Neutrophil (primary cell): ENCODE results near the gene TMEM183A.
"Not testable (repeated sequence)": the region's sequence is repeated elsewhere in the genome, so short reads cannot be mapped to it uniquely, and the experiment has no call there.

Experiments
- H3K27ac ChIP-seq: fragments of 200-600 bp; sonication (generic); 2 replicates; pipeline ENCODE4 v1.5.1; 2016; ENCODE audit warnings: mild to moderate bottlenecking, moderate library complexity
- H3K27me3 ChIP-seq: fragments of 200-600 bp; sonication (generic); 2 replicates; pipeline ENCODE4 v1.6.0; 2016; ENCODE audit warnings: mild to moderate bottlenecking
- H3K36me3 ChIP-seq: fragments of 200-600 bp; sonication (generic); 2 replicates; pipeline ENCODE4 v1.5.1; 2017
- H3K4me1 ChIP-seq, 2 experiments: fragments of 200-600 bp in 1 of 2; sonication (generic) in 1 of 2; 1 replicate in 1 of 2; 2 replicates in 1 of 2; pipeline versions ENCODE4 v1.5.1 to v1.6.1; 2013 to 2016; ENCODE audit warnings: low read depth in 1 of 2, low read length in 1 of 2, mild to moderate bottlenecking in 1 of 2, moderate library complexity in 1 of 2; ENCODE audit not compliant: control insufficient read depth in 1 of 2, insufficient read depth in 1 of 2
- H3K4me3 ChIP-seq, 2 experiments: fragments of 200-600 bp in 1 of 2; sonication (generic) in 1 of 2; 1 replicate in 1 of 2; 2 replicates in 1 of 2; pipeline ENCODE4 v1.5.1; 2013 to 2016; ENCODE audit warnings: low read depth in 1 of 2, low read length in 1 of 2, mild to moderate bottlenecking in 1 of 2, moderate library complexity in 1 of 2
- H3K9me3 ChIP-seq: fragments of 200-600 bp; sonication (generic); 2 replicates; pipeline ENCODE4 v1.5.1; 2016
- TF ChIP-seq, protein P1 (sequence below): fragments of 200-600 bp; sonication (generic); IDR thresholded peaks from 2 replicates; pipeline ENCODE4 v1.5.1; 2016; ENCODE audit warnings: antibody characterized with exemption

TMEM183A gene

DNA sequence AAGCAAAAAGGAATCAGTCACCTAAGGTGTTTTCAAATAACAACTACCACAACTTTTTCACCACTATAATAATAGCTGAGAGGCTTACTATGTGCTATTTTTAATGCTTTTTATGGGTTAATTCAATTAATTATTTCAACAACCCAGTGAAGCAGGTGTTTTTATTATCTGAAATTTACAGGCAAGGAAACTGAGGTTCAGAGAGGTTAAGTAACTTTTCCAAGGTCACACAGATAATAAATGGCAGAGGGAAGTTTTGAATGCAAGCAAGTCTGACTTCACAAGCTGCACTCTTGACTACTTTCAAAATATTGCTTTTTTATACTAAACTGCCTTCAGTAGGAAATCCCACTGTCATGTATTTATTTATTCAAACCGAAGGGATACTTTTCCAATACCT, 4.2 kb upstream of the TMEM183A start:
- Histone ChIP-seq H3K27me3 (no peaks in the 10 kb centered on the region), H3K4me1 (peaks cover 17 to 21% of the 10 kb centered on the region in 2 experiments), H3K4me3 (no peak overlapping the region), H3K36me3 (no peaks in the 10 kb centered on the region), H3K27ac (no peak overlapping the region), H3K9me3 (no peaks in the 10 kb centered on the region)
- TF ChIP-seq, protein P1, sequence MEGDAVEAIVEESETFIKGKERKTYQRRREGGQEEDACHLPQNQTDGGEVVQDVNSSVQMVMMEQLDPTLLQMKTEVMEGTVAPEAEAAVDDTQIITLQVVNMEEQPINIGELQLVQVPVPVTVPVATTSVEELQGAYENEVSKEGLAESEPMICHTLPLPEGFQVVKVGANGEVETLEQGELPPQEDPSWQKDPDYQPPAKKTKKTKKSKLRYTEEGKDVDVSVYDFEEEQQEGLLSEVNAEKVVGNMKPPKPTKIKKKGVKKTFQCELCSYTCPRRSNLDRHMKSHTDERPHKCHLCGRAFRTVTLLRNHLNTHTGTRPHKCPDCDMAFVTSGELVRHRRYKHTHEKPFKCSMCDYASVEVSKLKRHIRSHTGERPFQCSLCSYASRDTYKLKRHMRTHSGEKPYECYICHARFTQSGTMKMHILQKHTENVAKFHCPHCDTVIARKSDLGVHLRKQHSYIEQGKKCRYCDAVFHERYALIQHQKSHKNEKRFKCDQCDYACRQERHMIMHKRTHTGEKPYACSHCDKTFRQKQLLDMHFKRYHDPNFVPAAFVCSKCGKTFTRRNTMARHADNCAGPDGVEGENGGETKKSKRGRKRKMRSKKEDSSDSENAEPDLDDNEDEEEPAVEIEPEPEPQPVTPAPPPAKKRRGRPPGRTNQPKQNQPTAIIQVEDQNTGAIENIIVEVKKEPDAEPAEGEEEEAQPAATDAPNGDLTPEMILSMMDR = no peak

DNA sequence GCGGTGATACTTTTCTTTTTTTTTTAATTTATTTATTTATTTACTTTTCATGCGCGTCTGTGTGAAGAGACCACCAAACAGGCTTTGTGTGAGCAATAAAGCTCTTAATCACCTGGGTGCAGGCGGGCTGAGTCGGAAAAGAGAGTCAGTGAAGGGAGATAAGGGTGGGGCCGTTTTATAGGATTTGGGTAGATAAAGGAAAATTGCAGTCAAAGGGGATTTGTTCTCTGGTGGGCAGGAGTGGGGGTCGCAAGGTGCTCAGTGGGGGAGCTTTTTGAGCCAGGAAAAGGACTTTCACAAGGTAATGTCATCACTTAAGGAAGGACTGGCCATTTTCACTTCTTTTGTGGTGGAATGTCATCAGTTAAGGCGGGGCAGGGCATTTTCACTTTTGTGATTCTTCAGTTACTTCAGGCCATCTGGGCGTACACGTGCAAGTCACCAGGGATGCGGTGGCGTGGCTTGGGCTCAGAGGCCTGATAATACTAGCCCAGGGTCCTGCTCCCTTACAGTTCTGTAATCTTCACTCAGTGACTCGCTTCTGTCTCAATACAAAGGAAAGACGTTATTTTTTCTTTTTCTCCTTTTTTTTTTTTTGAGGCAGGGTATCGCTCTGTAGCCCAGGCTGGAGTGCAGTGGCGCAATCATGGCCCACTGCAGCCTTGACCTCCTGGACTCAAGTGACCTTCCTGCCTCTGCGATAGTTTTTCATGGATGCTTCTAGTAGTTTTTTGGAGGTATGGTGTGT, 1.6 kb upstream of the TMEM183A start:
- Histone ChIP-seq H3K4me1 (peaks cover 18 to 25% of the 10 kb centered on the region in 2 experiments), H3K36me3 (peaks cover 17% of the 10 kb centered on the region), H3K27ac (peak overlapping the region; percentile 94), H3K4me3 (peak overlapping the region; percentile 75 to 99)
- not testable (repeated sequence) for H3K9me3 ChIP-seq, H3K27me3 ChIP-seq

DNA sequence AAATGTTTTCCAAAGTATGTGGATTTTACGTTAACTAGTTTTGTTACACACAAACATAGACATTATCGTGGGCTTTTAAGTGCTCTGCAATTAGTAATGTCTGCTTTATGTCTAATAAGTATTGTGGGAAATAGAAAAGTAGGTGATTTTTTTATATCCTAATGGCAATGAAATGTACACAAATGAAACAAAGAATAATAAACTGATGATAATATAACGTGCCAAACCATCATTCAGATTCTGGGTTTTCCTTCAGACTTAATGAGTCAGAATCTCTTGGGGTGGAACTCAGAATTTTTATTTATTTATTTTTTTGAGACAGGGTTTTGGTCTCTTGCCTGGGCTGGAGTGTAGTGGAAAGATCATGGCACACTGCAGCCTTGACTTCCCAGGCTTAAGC, 2.0 kb downstream of the TMEM183A start:
- Histone ChIP-seq H3K4me1 (peaks cover 18 to 25% of the 10 kb centered on the region in 2 experiments), H3K27ac (no peak overlapping the region), H3K36me3 (peaks cover 45% of the 10 kb centered on the region), H3K4me3 (no peak overlapping the region), H3K9me3 (no peaks in the 10 kb centered on the region), H3K27me3 (no peaks in the 10 kb centered on the region)
- TF ChIP-seq, protein P1 = no peak

DNA sequence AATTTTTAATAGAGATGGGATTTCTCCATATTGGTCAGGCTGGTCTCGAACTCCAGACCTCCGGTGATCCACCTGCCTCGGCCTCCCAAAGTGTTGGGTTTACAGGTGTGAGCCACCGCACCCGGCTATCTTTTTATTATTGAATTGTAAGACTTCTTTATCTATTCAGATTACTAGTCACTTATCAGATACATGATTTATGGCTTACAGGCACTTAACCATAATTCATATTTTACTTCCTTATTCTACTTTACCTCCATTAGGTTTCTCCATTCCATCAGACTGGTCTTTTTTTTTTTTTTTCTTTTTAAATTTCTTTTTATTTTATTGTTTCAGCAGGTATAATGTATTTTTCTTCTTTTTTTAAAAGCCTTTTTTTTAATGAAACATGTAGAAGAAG, 4.4 kb downstream of the TMEM183A start:
- TF ChIP-seq, protein P1 = no peak
- Histone ChIP-seq H3K27me3 (no peaks in the 10 kb centered on the region), H3K27ac (no peak overlapping the region), H3K4me1 (peaks cover 9 to 16% of the 10 kb centered on the region in 2 experiments), H3K9me3 (no peaks in the 10 kb centered on the region), H3K36me3 (peaks cover 69% of the 10 kb centered on the region), H3K4me3 (no peak overlapping the region)

DNA sequence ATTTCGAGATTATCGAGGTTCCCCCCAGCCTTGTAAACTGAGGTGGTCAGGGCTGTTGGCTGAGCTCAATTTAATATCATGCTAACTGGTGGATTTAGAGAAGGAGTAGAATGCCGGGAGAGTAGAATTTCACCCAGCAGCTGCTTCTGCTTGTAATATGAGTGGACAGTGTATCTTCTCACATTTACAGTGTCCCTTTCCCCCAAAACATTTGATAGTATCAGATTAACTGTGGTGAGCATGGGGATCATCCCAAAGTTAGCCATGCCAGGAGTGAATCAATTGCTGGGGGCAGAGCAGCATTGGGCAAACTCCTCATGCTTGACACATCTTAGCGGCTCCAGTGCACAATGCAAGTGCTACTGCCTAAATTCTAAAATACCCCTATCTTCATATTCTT, 9.9 kb downstream of the TMEM183A start:
- Histone ChIP-seq H3K36me3 (peaks cover 97% of the 10 kb centered on the region), H3K27me3 (no peaks in the 10 kb centered on the region), H3K4me1 (no peaks in the 10 kb centered on the region), H3K9me3 (no peaks in the 10 kb centered on the region), H3K27ac (no peak overlapping the region), H3K4me3 (no peak overlapping the region)
- TF ChIP-seq, protein P1 = no peak

DNA sequence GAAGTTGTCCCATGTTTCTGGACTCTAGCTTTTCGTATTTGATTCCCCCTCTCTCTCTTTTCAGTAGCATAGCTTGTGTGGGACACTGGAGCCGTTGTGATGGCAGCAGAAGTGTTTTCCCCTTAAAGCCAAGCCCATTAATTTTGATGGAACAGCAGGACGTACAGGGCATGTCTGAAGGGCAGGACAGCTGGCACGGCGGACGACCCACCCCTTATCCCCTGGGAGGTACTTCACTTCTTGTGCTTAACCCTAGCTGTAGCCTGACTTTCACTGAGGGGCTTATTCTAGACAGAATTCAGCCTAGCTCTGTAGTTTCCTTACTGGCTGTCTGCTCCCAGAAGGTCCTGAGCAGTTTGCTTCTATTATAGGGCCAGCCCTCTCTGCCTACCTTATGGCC, 10.5 kb downstream of the TMEM183A start:
- no peaks in the 10 kb centered on the region for H3K27me3 ChIP-seq
- peaks cover 98% of the 10 kb centered on the region for H3K36me3 ChIP-seq
- TF ChIP-seq, protein P1 = no peak

DNA sequence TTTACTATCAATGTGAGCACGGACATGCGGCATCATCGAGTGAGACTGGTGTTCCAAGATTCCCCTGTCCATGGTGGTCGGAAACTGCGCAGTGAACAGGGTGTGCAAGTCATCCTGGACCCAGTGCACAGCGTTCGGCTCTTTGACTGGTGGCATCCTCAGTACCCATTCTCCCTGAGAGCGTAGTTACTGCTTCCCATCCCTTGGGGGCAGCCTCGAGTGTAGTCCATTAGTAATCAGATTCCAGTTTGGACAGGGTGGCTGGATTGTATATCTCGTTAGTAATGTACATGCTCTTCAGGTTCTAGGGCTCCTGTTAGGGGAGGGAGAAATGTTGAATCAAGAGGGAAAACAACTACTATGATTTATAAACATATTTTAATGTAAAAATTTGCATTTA, 15.7 kb downstream of the TMEM183A start:
- not testable (repeated sequence) for H3K27ac ChIP-seq, H3K9me3 ChIP-seq, H3K4me3 ChIP-seq
- Histone ChIP-seq H3K27me3 (peaks cover 17% of the 10 kb centered on the region), H3K36me3 (peaks cover 64% of the 10 kb centered on the region), H3K4me1 (peaks cover 6 to 17% of the 10 kb centered on the region in 2 experiments)

More for the DNA sequence above, 10.5 kb downstream of the TMEM183A start:
- Histone ChIP-seq H3K4me3 (no peak overlapping the region), H3K27ac (no peak overlapping the region), H3K9me3 (no peaks in the 10 kb centered on the region), H3K4me1 (no peaks in the 10 kb centered on the region)
